Esophagus muscularis mucosa (tissue), 4 donors: Measurements from ENCODE around the gene PRR20G. TPM values are rescaled to one million over a fixed set of nuclear protein-coding genes. Genes with fewer than 3 reads are reported as not detected.
"Not testable (repeated sequence)": the region's sequence is repeated elsewhere in the genome, so short reads cannot be mapped to it uniquely, and the experiment has no call there.

Experiments used
- DNase-seq: peaks from one replicate; pipeline ENCODE4 v3.0.0-alpha.2; 2017; ENCODE audit errors: extremely low spot score
- H3K27ac ChIP-seq, 4 donors: fragments of 200-600 bp; sonication (generic); replicated peaks in 1 of 4; 1 replicate in 3 of 4; 2 replicates in 1 of 4; pipeline ENCODE4 v1.5.1; 2016 to 2019; ENCODE audit warnings: mild to moderate bottlenecking in 1 of 4
- H3K27me3 ChIP-seq, 4 donors: fragments of 200-600 bp; sonication (generic); one replicate each; pipeline versions ENCODE4 v1.5.1 to v1.6.0; 2016 to 2019
- H3K36me3 ChIP-seq, 4 donors: fragments of 200-600 bp; sonication (generic); one replicate each; pipeline ENCODE4 v1.5.1; 2016 to 2019
- H3K4me1 ChIP-seq, 4 donors: fragments of 200-600 bp; sonication (generic); one replicate each; pipeline ENCODE4 v1.5.1; 2016 to 2019
- H3K4me3 ChIP-seq, 4 donors: fragments of 200-600 bp; sonication (generic); 1 replicate in 2 of 4; 2 replicates in 2 of 4; pipeline ENCODE4 v1.5.1; 2016 to 2019; ENCODE audit warnings: mild to moderate bottlenecking in 4 of 4, moderate library complexity in 1 of 4
- H3K9me3 ChIP-seq, 4 donors: fragments of 200-600 bp; sonication (generic); 1 replicate in 3 of 4; 2 replicates in 1 of 4; pipeline ENCODE4 v1.5.1; 2016 to 2019
- EP300 ChIP-seq: sonication (generic); formaldehyde crosslinking; IDR thresholded peaks from one replicate; pipeline ENCODE4 v1.6.1; 2017; ENCODE audit warnings: antibody characterized with exemption
- POLR2A ChIP-seq: fragments of 450-650 bp; IDR thresholded peaks from one replicate; pipeline ENCODE4 v1.6.1; 2017; ENCODE audit warnings: antibody characterized with exemption, moderate library complexity, mild to moderate bottlenecking, low read depth
- POLR2AphosphoS5 ChIP-seq, 2 donors: sonication (generic); formaldehyde crosslinking; IDR thresholded peaks; one replicate each; pipeline ENCODE4 v1.6.1; 2017; ENCODE audit warnings: antibody characterized with exemption in 2 of 2
- WGBS: methylation state at CpG from one replicate; pipeline ENCODE4 v1.1.5; 2018; 5-methylcytosine and 5-hydroxymethylcytosine counted together
- intact Hi-C: fragments of 100-400 bp; cut with DNase I; formaldehyde crosslinking; loops from one replicate; pipeline ENCODE4 v1.15.1; 2023
- total RNA-seq, 4 donors: library from RNA; depleted of rRNA; stranded (reverse); fragments of >200 nt; gene quantifications; one replicate each; pipeline versions ENCODE4 v1.1.0 to v1.2.1, GENCODE V29; 2016
- TF ChIP-seq, protein P1 (sequence below), 3 experiments: fragments of 200-600 bp in 2 of 3; fragments of 450-650 bp in 1 of 3; sonication (generic) in 2 of 3; IDR thresholded peaks; one replicate each; pipeline ENCODE4 v1.5.1; 2017 to 2019; ENCODE audit warnings: antibody characterized with exemption in 3 of 3, mild to moderate bottlenecking in 2 of 3, moderate library complexity in 1 of 3

PRR20G gene
- total RNA-seq, 4 donors from 2014 or later, result not detected

DNA sequence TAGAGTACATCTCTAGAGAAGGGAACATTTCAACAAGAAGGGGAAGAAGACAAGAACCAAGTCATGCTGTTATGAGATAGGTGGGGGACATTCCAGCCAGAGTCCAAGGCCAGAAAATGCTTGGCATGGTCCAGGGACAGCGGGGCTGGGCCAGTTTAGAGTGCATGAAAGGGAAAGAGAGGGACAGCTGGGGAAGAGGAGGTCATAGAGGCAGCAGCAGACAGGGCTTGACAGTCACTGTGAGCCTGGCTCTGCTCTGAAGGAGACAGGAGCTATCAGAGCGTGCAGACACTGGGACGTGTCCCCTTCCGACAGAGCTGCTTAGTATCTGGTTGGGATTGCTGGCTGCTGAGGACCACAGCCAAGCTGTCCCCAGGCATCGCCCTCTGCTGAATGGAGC lies 35.7 kb upstream of the PRR20G start:
- Histone ChIP-seq H3K36me3 (no peaks in the 10 kb centered on the region), H3K27me3 (peaks cover 0 to 31% (median 0%) of the 10 kb centered on the region in 4 donors), H3K9me3 (no peaks in the 10 kb centered on the region), H3K4me1 (no peaks in the 10 kb centered on the region), H3K4me3 (no peak overlapping the region), H3K27ac (no peak overlapping the region)
- DNase-seq, result peak; percentile 83
- intact Hi-C loops, result no loop called here
- WGBS, result 67% methylated on average over 5 of the region's 5 CpGs
- TF ChIP-seq, protein P1, sequence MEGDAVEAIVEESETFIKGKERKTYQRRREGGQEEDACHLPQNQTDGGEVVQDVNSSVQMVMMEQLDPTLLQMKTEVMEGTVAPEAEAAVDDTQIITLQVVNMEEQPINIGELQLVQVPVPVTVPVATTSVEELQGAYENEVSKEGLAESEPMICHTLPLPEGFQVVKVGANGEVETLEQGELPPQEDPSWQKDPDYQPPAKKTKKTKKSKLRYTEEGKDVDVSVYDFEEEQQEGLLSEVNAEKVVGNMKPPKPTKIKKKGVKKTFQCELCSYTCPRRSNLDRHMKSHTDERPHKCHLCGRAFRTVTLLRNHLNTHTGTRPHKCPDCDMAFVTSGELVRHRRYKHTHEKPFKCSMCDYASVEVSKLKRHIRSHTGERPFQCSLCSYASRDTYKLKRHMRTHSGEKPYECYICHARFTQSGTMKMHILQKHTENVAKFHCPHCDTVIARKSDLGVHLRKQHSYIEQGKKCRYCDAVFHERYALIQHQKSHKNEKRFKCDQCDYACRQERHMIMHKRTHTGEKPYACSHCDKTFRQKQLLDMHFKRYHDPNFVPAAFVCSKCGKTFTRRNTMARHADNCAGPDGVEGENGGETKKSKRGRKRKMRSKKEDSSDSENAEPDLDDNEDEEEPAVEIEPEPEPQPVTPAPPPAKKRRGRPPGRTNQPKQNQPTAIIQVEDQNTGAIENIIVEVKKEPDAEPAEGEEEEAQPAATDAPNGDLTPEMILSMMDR (IDR thresholded peaks at IDR 0.05), result no peak
- TF ChIP-seq EP300 (no peak), POLR2AphosphoS5 (IDR thresholded peaks at IDR 0.05) (no peak), POLR2A (no peak)

DNA sequence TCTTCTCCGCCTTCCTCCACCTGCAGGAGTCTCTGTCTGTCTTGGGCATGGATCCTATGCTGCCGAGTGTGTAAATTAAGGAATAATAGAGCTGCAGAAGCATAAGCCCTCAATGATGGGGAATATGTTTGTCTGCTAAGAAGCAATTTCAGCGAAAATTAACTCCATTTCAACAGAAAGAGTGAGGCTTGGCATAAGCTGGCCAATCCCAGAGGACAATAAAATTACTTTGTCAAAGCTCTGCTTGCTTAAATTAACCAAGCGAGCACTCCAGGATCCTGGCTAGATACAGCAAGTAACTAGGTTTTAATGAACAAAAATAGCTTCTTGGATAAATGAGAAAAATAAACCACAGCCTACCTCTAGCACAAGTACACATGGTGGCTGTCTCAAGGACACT lies 33.5 kb upstream of the PRR20G start:
- DNase-seq, result peak; percentile 29
- Histone ChIP-seq H3K4me1 (no peaks in the 10 kb centered on the region), H3K27me3 (peaks cover 0 to 34% (median 0%) of the 10 kb centered on the region in 4 donors), H3K4me3 (no peak overlapping the region), H3K36me3 (no peaks in the 10 kb centered on the region), H3K27ac (no peak overlapping the region), H3K9me3 (no peaks in the 10 kb centered on the region)
- intact Hi-C loops, result no loop called here
- 78% methylated on average over 4 of the region's 4 CpGs for WGBS
- TF ChIP-seq POLR2AphosphoS5 (IDR thresholded peaks at IDR 0.05), result no peak
- no peak for TF ChIP-seq EP300
- no peak for TF ChIP-seq POLR2A
- TF ChIP-seq, protein P1 (IDR thresholded peaks at IDR 0.05), result no peak

DNA sequence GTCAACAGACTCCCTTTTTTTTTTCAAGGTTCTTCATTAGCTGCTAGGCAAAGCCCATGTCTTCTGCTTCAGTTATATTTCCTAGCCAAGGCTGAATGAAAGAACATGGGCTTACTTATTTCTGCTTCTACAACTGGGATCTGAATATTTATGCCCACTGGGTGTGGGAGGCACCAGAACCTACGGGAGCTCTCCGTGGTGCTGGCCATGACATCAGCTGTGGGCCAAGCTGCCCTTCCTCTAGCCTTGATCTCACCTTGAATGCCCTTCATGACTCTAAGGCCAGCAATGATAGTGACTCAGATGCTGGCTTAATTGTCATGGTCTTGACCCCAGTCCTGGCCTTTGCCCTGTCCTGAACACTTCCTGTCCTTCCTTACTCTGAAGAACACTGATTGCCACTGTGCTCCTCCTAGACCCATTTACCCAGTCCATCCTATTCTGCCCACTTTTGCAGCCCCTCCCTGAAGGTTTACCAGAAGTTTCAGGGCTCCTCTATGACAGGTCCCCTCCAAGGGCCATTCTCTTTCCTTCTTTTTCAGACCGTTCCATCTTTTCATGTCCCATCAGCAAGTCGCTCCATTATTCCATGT lies 32.8 kb upstream of the PRR20G start:
- 72% methylated on average over 3 of the region's 4 CpGs for WGBS
- no peak for TF ChIP-seq POLR2A
- TF ChIP-seq, protein P1 (IDR thresholded peaks at IDR 0.05), result no peak
- TF ChIP-seq EP300, result no peak
- TF ChIP-seq POLR2AphosphoS5 (IDR thresholded peaks at IDR 0.05), result no peak
- intact Hi-C loops, result no loop called here
- H3K4me1 ChIP-seq, result no peaks in the 10 kb centered on the region
- no peaks in the 10 kb centered on the region for H3K36me3 ChIP-seq
- DNase-seq, result peak; percentile 29
- H3K9me3 ChIP-seq, result no peaks in the 10 kb centered on the region
- no peak overlapping the region for H3K4me3 ChIP-seq
- H3K27me3 ChIP-seq, result peaks cover 0 to 33% (median 0%) of the 10 kb centered on the region in 4 donors
- no peak overlapping the region for H3K27ac ChIP-seq

DNA sequence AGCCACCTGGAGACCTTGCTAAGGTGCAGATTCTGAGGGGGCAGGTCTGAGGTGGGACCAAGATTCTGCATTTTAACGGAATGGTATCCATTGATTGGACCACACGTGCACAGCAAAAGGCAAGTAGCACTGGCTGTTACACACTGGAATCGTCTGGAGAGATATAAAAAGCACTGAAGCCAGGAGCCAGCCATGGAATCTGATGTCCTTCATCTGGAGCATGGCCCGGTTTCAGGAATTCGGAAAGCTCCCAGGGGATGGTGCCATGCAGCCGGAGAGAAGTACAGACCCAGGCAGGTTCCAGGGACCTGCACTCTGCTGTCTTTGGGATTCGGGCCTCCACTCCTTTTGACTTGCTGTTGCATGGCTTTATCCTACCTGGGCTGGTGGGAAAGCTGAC lies 28.8 kb upstream of the PRR20G start:
- TF ChIP-seq, protein P1 (IDR thresholded peaks at IDR 0.05), result no peak
- TF ChIP-seq POLR2AphosphoS5 (IDR thresholded peaks at IDR 0.05), result no peak
- no peak for TF ChIP-seq EP300
- TF ChIP-seq POLR2A, result no peak
- Histone ChIP-seq H3K36me3 (no peaks in the 10 kb centered on the region), H3K9me3 (no peaks in the 10 kb centered on the region), H3K27ac (no peak overlapping the region), H3K4me1 (no peaks in the 10 kb centered on the region), H3K27me3 (peaks cover 0 to 21% (median 0%) of the 10 kb centered on the region in 4 donors), H3K4me3 (no peak overlapping the region)
- peak; percentile 72 for DNase-seq
- intact Hi-C loops, result no loop called here
- WGBS, result 78% methylated on average over 7 of the region's 7 CpGs

DNA sequence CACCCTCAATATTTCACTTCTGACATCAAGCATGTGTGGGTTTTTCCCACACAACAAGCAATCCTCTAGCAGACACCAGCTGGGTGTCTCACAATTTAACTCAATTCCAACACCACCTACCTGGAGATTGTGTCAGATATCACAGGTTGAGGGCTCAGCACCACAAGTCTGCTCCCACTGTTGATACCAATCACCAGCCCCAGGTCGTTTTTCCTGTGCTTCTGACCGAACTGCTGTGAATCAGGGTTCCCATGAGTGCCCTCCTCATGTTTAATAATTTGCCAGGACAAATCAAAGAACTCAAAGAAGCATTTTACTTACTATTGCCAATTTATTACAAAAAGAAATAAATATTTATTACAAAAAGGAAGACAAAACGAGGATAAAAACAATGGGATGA lies 25.0 kb upstream of the PRR20G start:
- intact Hi-C loops, result no loop called here
- Histone ChIP-seq H3K27ac (no peak overlapping the region), H3K4me3 (no peak overlapping the region), H3K36me3 (no peaks in the 10 kb centered on the region), H3K9me3 (no peaks in the 10 kb centered on the region), H3K4me1 (no peaks in the 10 kb centered on the region), H3K27me3 (peaks cover 0 to 10% (median 0%) of the 10 kb centered on the region in 4 donors)
- 42% methylated on average over 3 of the region's 3 CpGs for WGBS
- DNase-seq, result peak; percentile 64
- TF ChIP-seq, protein P1 (IDR thresholded peaks at IDR 0.05), result no peak
- TF ChIP-seq EP300, result no peak
- no peak for TF ChIP-seq POLR2AphosphoS5 (IDR thresholded peaks at IDR 0.05)
- no peak for TF ChIP-seq POLR2A

DNA sequence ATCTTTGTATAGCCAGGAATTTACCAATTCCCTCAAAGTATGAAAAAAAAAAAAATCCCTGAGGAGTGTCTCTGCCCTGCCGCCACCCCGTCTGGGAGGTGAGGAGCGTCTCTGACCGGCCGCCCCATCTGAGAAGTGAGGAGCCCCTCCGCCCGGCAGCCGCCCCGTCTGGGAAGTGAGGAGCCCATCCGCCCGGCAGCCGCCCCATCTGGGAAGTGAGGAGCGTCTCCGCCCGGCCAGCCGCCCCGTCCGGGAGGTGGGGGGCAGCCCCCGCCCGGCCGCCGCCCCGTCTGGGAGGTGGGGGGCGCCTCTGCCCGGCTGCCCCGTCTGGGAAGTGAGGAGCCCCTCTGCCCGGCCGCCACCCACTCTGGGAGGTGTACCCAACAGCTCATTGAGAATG lies 21.0 kb upstream of the PRR20G start:
- H3K4me3 ChIP-seq, intact Hi-C loops, H3K9me3 ChIP-seq, H3K4me1 ChIP-seq, DNase-seq, H3K36me3 ChIP-seq, H3K27ac ChIP-seq: not testable (repeated sequence)
- WGBS, result 96% methylated on average over 25 of the region's 28 CpGs
- H3K27me3 ChIP-seq, result peaks cover 0 to 26% (median 0%) of the 10 kb centered on the region in 4 donors
